H9 (cell line): Measurements from ENCODE around the gene KCNMA1. TPM values are rescaled to one million over a fixed set of nuclear protein-coding genes. Genes with fewer than 3 reads are reported as not detected.

Source experiments
- DNase-seq: peaks from one replicate; pipeline ENCODE4 v3.0.0-alpha.2; 2017
- H2AFZ ChIP-seq: one replicate; pipeline ENCODE4 v1.6.1; 2013; ENCODE audit warnings: mild to moderate bottlenecking, low read length, control low read depth, moderate library complexity
- H2AK5ac ChIP-seq: 2 replicates; pipeline ENCODE4 v1.6.1; 2013; ENCODE audit warnings: low read length, control low read depth, mixed read lengths; ENCODE audit not compliant: insufficient read length
- H2BK120ac ChIP-seq: one replicate; pipeline ENCODE4 v1.6.1; 2013; ENCODE audit warnings: low read depth, mild to moderate bottlenecking, low read length, control low read depth, inconsistent platforms; ENCODE audit not compliant: poor library complexity, severe bottlenecking
- H2BK12ac ChIP-seq: 2 replicates; pipeline ENCODE4 v1.6.1; 2013; ENCODE audit warnings: low read length, control low read depth, mixed read lengths, low read depth; ENCODE audit not compliant: insufficient read length
- H2BK15ac ChIP-seq: 2 replicates; pipeline ENCODE4 v1.6.1; 2013; ENCODE audit warnings: low read depth, low read length, control low read depth
- H2BK20ac ChIP-seq: one replicate; pipeline ENCODE4 v1.6.1; 2013; ENCODE audit warnings: low read depth, mild to moderate bottlenecking, low read length, control low read depth, inconsistent platforms; ENCODE audit not compliant: poor library complexity, severe bottlenecking
- H2BK5ac ChIP-seq: 2 replicates; pipeline ENCODE4 v1.6.1; 2013; ENCODE audit warnings: low read length, control low read depth, mixed read lengths; ENCODE audit not compliant: insufficient read length
- H3K14ac ChIP-seq: 2 replicates; pipeline ENCODE4 v1.6.1; 2013; ENCODE audit warnings: low read length, control low read depth; ENCODE audit not compliant: insufficient read depth
- H3K18ac ChIP-seq: 2 replicates; pipeline ENCODE4 v1.6.1; 2013; ENCODE audit warnings: low read depth, mild to moderate bottlenecking, mixed read lengths, low read length, control low read depth; ENCODE audit not compliant: insufficient read length
- H3K23ac ChIP-seq: 2 replicates; pipeline ENCODE4 v1.6.1; 2013; ENCODE audit warnings: low read length, control low read depth, mixed read lengths, low read depth; ENCODE audit not compliant: insufficient read length
- H3K23me2 ChIP-seq: 2 replicates; pipeline ENCODE4 v1.6.1; 2013; ENCODE audit warnings: low read depth, mild to moderate bottlenecking, mixed read lengths, low read length, control low read depth; ENCODE audit not compliant: insufficient read length, poor library complexity, severe bottlenecking
- H3K27ac ChIP-seq: 2 replicates; pipeline ENCODE4 v1.5.1; 2013; ENCODE audit warnings: low read length, control low read depth, mixed read lengths, low read depth; ENCODE audit not compliant: insufficient read length
- H3K27me3 ChIP-seq: 2 replicates; pipeline ENCODE4 v1.6.1; 2013; ENCODE audit warnings: low read length, control low read depth, inconsistent platforms; ENCODE audit not compliant: insufficient read depth
- H3K4ac ChIP-seq: 2 replicates; pipeline ENCODE4 v1.6.1; 2013; ENCODE audit warnings: low read depth, mild to moderate bottlenecking, control low read depth, inconsistent platforms, low read length, moderate library complexity
- H3K4me1 ChIP-seq: 2 replicates; pipeline ENCODE4 v1.6.1; 2013; ENCODE audit warnings: low read length, control low read depth, inconsistent platforms; ENCODE audit not compliant: insufficient read depth
- H3K4me2 ChIP-seq: 2 replicates; pipeline ENCODE4 v1.6.1; 2013; ENCODE audit warnings: low read length, control low read depth, mixed read lengths; ENCODE audit not compliant: insufficient read length, insufficient read depth
- H3K56ac ChIP-seq: 2 replicates; pipeline ENCODE4 v1.6.1; 2013; ENCODE audit warnings: low read depth, mild to moderate bottlenecking, mixed read lengths, low read length, control low read depth; ENCODE audit not compliant: insufficient read length
- H3K79me1 ChIP-seq: 2 replicates; pipeline ENCODE4 v1.6.1; 2013; ENCODE audit warnings: low read depth, mild to moderate bottlenecking, moderate library complexity, low read length, control low read depth, inconsistent platforms; ENCODE audit not compliant: insufficient read depth, poor library complexity, severe bottlenecking
- H3K79me2 ChIP-seq: 2 replicates; pipeline ENCODE4 v1.6.1; 2013; ENCODE audit warnings: low read length, control low read depth, inconsistent platforms; ENCODE audit not compliant: insufficient read depth
- H3K9ac ChIP-seq: 2 replicates; pipeline ENCODE4 v1.6.1; 2013; ENCODE audit warnings: low read length, control low read depth, mixed read lengths; ENCODE audit not compliant: insufficient read length; ENCODE audit errors: extremely low read depth
- H3K9me3 ChIP-seq: one replicate; pipeline ENCODE4 v1.6.1; 2013; ENCODE audit warnings: low read depth, low read length, inconsistent platforms; ENCODE audit not compliant: control insufficient read depth
- H3T11ph ChIP-seq: one replicate; pipeline ENCODE4 v1.6.1; 2013; ENCODE audit warnings: mild to moderate bottlenecking, low read length, control low read depth, inconsistent platforms
- H4K20me1 ChIP-seq: one replicate; pipeline ENCODE4 v1.6.1; 2013; ENCODE audit not compliant: control insufficient read depth, insufficient read length, insufficient read depth
- H4K5ac ChIP-seq: 2 replicates; pipeline ENCODE4 v1.6.1; 2013; ENCODE audit warnings: low read depth, mild to moderate bottlenecking, mixed read lengths, low read length, control low read depth; ENCODE audit not compliant: insufficient read length
- H4K8ac ChIP-seq: replicated peaks from 2 replicates; pipeline ENCODE4 v1.6.1; 2013; ENCODE audit warnings: low read length, control low read depth, mixed read lengths, low read depth; ENCODE audit not compliant: insufficient read length
- H4K91ac ChIP-seq: 2 replicates; pipeline ENCODE4 v1.6.1; 2013; ENCODE audit warnings: low read depth, mild to moderate bottlenecking, moderate library complexity, mixed read lengths, low read length, control low read depth; ENCODE audit not compliant: insufficient read length
- H3K27ac Mint-ChIP-seq, 3 experiments: 2 replicates in 2 of 3; 3 replicates in 1 of 3; pipeline ENCODE4 v1.8.0; 2020 to 2021; ENCODE audit warnings: mixed read lengths in 3 of 3, mild to moderate bottlenecking in 1 of 3, moderate library complexity in 1 of 3
- H3K27me3 Mint-ChIP-seq: 2 replicates; pipeline ENCODE4 v1.8.0; 2021; ENCODE audit warnings: low read depth, mild to moderate bottlenecking, moderate library complexity, mixed read lengths
- H3K36me3 Mint-ChIP-seq, 3 experiments: 2 replicates in 2 of 3; 3 replicates in 1 of 3; pipeline ENCODE4 v1.8.0; 2020 to 2021; ENCODE audit warnings: low read depth in 3 of 3, mixed read lengths in 3 of 3; ENCODE audit not compliant: insufficient read depth in 1 of 3
- H3K4me1 Mint-ChIP-seq, 2 experiments: 2 replicates each; pipeline ENCODE4 v1.8.0; 2020; ENCODE audit warnings: mixed read lengths in 2 of 2
- H3K4me3 Mint-ChIP-seq, 2 experiments: 2 replicates in 1 of 2; 3 replicates in 1 of 2; pipeline ENCODE4 v1.8.0; 2020 to 2021; ENCODE audit warnings: mild to moderate bottlenecking in 2 of 2, mixed read lengths in 2 of 2, moderate library complexity in 1 of 2
- H3K9me3 Mint-ChIP-seq, 2 experiments: 2 replicates in 1 of 2; 3 replicates in 1 of 2; pipeline ENCODE4 v1.8.0; 2020; ENCODE audit warnings: mild to moderate bottlenecking in 2 of 2, mixed read lengths in 2 of 2, moderate library complexity in 1 of 2
- WGBS: extraction: QIAGEN DNeasy Blood & Tissue Kit; methylation state at CpG from one replicate; pipeline ENCODE4 v1.1.7; 2013; ENCODE audit warnings: missing lambda C conversion rate, low lambda C conversion rate, mixed read lengths; ENCODE audit not compliant: insufficient read length; ENCODE audit errors: extremely low coverage; 5-methylcytosine and 5-hydroxymethylcytosine counted together
- total RNA-seq: library from RNA; stranded (reverse); gene quantifications from 2 replicates; pipeline ENCODE4 v1.2.1, GENCODE V29; 2021
- TF ChIP-seq, protein P1 (sequence below): fragments of 200-600 bp; sonication (generic); conservative IDR thresholded peaks from 3 replicates; pipeline ENCODE4 v1.8.0; 2021; ENCODE audit warnings: antibody characterized with exemption, mild to moderate bottlenecking

The KCNMA1 gene
- total RNA-seq, 1 experiment from 2014 or later, result 2.0 TPM

DNA sequence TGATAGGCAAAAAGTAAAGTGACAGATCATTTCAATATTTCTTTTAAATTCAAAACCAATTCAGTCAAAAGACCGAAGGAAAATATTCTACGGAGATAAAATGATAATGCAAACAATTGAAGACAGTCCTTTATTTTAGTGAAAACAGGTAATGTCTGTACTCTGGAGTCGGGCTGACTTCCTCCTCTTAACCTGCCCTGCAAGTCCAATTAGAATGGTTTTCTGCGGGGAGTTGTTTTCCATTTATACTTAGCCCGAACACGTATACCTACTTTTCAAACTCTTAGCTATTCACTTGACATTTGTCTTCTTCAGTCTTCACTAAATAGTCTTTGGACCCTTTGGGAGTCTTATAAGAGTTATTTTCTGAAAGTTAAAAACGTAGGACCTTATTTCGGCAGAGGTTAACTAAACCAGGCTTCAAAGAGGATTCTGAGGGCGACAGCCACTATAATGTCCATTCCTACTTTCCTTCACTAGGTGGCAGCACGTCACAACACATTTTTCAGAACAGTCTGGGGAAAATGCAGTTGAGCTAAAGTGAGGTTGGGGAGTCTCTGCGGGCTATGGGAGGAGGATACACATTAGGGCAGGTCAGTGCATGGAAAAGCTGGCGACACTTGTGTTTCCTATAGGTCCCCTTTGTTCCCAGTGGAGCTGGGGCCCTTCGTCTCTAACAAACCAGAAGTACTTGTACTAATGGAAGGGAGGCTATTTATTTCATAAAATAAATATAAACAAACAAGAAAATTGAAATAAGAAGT lies 472.0 kb downstream of the KCNMA1 start:
- Mint-ChIP-seq H3K4me3 (no peak overlapping the region), H3K4me1 (peaks cover 2 to 3% of the 10 kb centered on the region in 2 experiments; a peak in 3 of 4 replicates), H3K36me3 (no peaks in the 10 kb centered on the region), H3K9me3 (no peaks in the 10 kb centered on the region), H3K27me3 (peaks cover 8% of the 10 kb centered on the region), H3K27ac (no peak overlapping the region)
- no peak overlapping the region for H2BK12ac ChIP-seq
- H2BK5ac ChIP-seq, result no peak overlapping the region
- no peak overlapping the region for H3T11ph ChIP-seq
- no peak overlapping the region for H2AK5ac ChIP-seq
- H3K27ac ChIP-seq, result no peak overlapping the region
- H3K27me3 ChIP-seq, result no peaks in the 10 kb centered on the region
- no peak overlapping the region for H3K56ac ChIP-seq
- no CpG with 5 or more reads among the region's 13 CpGs for whole genome bisulfite sequencing
- H3K23me2 ChIP-seq, result no peaks in the 10 kb centered on the region
- H3K79me1 ChIP-seq, result no peaks in the 10 kb centered on the region
- no peak overlapping the region for H2BK20ac ChIP-seq
- no peak overlapping the region for H2BK120ac ChIP-seq
- H4K8ac ChIP-seq, result no peak overlapping the region
- H4K20me1 ChIP-seq, result no peaks in the 10 kb centered on the region
- no peak overlapping the region for H4K5ac ChIP-seq
- no peak overlapping the region for H4K91ac ChIP-seq
- DNase-seq, result peak; percentile 73
- H3K18ac ChIP-seq, result no peak overlapping the region
- no peak overlapping the region for H3K4ac ChIP-seq
- no peaks in the 10 kb centered on the region for H3K9me3 ChIP-seq
- TF ChIP-seq, protein P1, sequence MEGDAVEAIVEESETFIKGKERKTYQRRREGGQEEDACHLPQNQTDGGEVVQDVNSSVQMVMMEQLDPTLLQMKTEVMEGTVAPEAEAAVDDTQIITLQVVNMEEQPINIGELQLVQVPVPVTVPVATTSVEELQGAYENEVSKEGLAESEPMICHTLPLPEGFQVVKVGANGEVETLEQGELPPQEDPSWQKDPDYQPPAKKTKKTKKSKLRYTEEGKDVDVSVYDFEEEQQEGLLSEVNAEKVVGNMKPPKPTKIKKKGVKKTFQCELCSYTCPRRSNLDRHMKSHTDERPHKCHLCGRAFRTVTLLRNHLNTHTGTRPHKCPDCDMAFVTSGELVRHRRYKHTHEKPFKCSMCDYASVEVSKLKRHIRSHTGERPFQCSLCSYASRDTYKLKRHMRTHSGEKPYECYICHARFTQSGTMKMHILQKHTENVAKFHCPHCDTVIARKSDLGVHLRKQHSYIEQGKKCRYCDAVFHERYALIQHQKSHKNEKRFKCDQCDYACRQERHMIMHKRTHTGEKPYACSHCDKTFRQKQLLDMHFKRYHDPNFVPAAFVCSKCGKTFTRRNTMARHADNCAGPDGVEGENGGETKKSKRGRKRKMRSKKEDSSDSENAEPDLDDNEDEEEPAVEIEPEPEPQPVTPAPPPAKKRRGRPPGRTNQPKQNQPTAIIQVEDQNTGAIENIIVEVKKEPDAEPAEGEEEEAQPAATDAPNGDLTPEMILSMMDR, result peak; percentile 82
- H3K9ac ChIP-seq, result no peak overlapping the region
- H2AFZ ChIP-seq, result no peak overlapping the region
- H3K79me2 ChIP-seq, result no peaks in the 10 kb centered on the region
- no peak overlapping the region for H3K4me2 ChIP-seq
- H3K14ac ChIP-seq, result no peak overlapping the region
- H2BK15ac ChIP-seq, result no peak overlapping the region
- H3K4me1 ChIP-seq, result no peaks in the 10 kb centered on the region
- H3K23ac ChIP-seq, result no peak overlapping the region
